Neural crest cell (in vitro differentiated cells): ENCODE data around the gene RAX. TPM values are rescaled to one million over a fixed set of nuclear protein-coding genes. Genes with fewer than 3 reads are reported as not detected.

Source experiments
- DNase-seq: peaks from one replicate; pipeline ENCODE4 v3.0.0; 2021; ENCODE audit warnings: low read depth, mixed read lengths, low spot score
- H3K27ac Mint-ChIP-seq: one replicate; pipeline ENCODE4 v1.8.0; 2021; ENCODE audit warnings: mild to moderate bottlenecking, mixed read lengths; ENCODE audit not compliant: unreplicated experiment
- H3K27me3 Mint-ChIP-seq: 2 replicates; pipeline ENCODE4 v1.8.0; 2021; ENCODE audit warnings: low read depth, mild to moderate bottlenecking, mixed read lengths
- H3K36me3 Mint-ChIP-seq: 2 replicates; pipeline ENCODE4 v1.8.0; 2021; ENCODE audit warnings: low read depth, mild to moderate bottlenecking, mixed read lengths
- H3K4me1 Mint-ChIP-seq: 2 replicates; pipeline ENCODE4 v1.8.0; 2021; ENCODE audit warnings: mixed read lengths
- H3K4me3 Mint-ChIP-seq: one replicate; pipeline ENCODE4 v1.8.0; 2021; ENCODE audit warnings: mild to moderate bottlenecking, mixed read lengths
- H3K9me3 Mint-ChIP-seq: 2 replicates; pipeline ENCODE4 v1.8.0; 2021; ENCODE audit warnings: mixed read lengths
- CTCF ChIP-seq: fragments of 200-600 bp; sonication (generic); conservative IDR thresholded peaks from 2 replicates; pipeline ENCODE4 v1.5.0; 2021; ENCODE audit warnings: antibody characterized with exemption, mild to moderate bottlenecking
- total RNA-seq: library from RNA; stranded (reverse); gene quantifications from 2 replicates; pipeline ENCODE4 v1.2.1, GENCODE V29; 2021

Gene RAX
- total RNA-seq, 1 donor from 2014 or later, result not detected

- DNase-seq, result no peak
- H3K9me3 Mint-ChIP-seq, result no peaks in the 10 kb centered on the region
- H3K27me3 Mint-ChIP-seq, result peaks cover 67% of the 10 kb centered on the region
- H3K27ac Mint-ChIP-seq, result no peak overlapping the region
- no peak overlapping the region for H3K4me3 Mint-ChIP-seq
- H3K4me1 Mint-ChIP-seq, result no peaks in the 10 kb centered on the region
- no peak for TF ChIP-seq CTCF
- H3K36me3 Mint-ChIP-seq, result no peaks in the 10 kb centered on the region
These were observed 42.1 kb downstream of the RAX start for GRCh38 chr18:59231114-59231513.

DNA sequence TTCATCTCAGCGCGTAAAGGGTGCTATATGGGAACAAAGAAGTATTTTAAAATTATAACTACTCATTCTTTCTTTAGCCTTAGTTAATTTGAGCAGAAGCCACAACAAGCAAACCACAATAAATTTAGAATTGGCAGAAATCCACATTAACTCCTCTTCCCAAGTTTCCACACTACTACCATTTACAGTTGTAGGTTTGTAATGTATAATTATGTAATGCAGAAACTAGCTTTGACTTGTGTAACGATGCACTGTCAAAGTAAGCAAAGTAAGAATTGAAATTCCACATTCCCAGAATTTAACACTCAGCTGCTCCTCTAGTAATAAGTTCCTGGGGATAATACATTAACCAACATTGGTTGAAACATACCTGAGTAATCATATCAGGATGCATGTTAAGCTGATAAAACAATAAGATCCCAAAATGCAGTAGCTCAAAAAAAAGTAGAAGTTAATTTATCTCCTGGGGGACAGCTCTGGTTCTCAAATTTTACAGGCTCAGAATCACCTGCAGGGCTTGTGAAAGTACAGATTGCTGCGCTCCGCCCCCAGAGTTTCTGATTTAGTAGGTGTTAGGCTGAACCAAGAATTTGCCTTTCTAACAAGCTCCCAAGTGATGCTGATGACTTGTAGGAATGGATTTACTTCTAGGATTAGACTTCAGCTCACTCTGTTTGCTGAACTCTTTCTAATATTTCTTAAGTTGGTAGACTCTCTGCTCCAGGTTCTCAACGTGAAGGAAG, 43.4 kb downstream of the RAX start:
- H3K27ac Mint-ChIP-seq, result no peak overlapping the region
- no peaks in the 10 kb centered on the region for H3K4me1 Mint-ChIP-seq
- no peak overlapping the region for H3K4me3 Mint-ChIP-seq
- no peak for TF ChIP-seq CTCF
- H3K36me3 Mint-ChIP-seq, result no peaks in the 10 kb centered on the region
- H3K9me3 Mint-ChIP-seq, result no peaks in the 10 kb centered on the region
- no peak for DNase-seq
- H3K27me3 Mint-ChIP-seq, result peaks cover 76% of the 10 kb centered on the region

GRCh38 chr18:59229191-59229590, 44.1 kb downstream of the RAX start:
- Mint-ChIP-seq H3K27ac (no peak overlapping the region), H3K9me3 (no peaks in the 10 kb centered on the region), H3K27me3 (peaks cover 83% of the 10 kb centered on the region), H3K4me3 (no peak overlapping the region), H3K4me1 (no peaks in the 10 kb centered on the region), H3K36me3 (no peaks in the 10 kb centered on the region)
- no peak for DNase-seq
- TF ChIP-seq CTCF, result no peak

GRCh38 chr18:59228351-59228750, 44.9 kb downstream of the RAX start:
- H3K27ac Mint-ChIP-seq, result no peak overlapping the region
- no peaks in the 10 kb centered on the region for H3K9me3 Mint-ChIP-seq
- DNase-seq, result no peak

GRCh38 chr18:59222341-59222740, 50.9 kb downstream of the RAX start:
- no peak for DNase-seq
- TF ChIP-seq CTCF, result no peak
- H3K4me1 Mint-ChIP-seq, result peaks cover 13% of the 10 kb centered on the region
- H3K4me3 Mint-ChIP-seq, result no peak overlapping the region
- H3K27ac Mint-ChIP-seq, result no peak overlapping the region
- H3K9me3 Mint-ChIP-seq, result no peaks in the 10 kb centered on the region
- no peaks in the 10 kb centered on the region for H3K36me3 Mint-ChIP-seq
- H3K27me3 Mint-ChIP-seq, result peaks cover 100% of the 10 kb centered on the region

More at GRCh38 chr18:59228351-59228750, 44.9 kb downstream of the RAX start:
- Mint-ChIP-seq H3K4me1 (no peaks in the 10 kb centered on the region), H3K4me3 (no peak overlapping the region), H3K27me3 (peaks cover 91% of the 10 kb centered on the region), H3K36me3 (no peaks in the 10 kb centered on the region)
- no peak for TF ChIP-seq CTCF
